GM23248 (cell line): ENCODE results near the gene PLXNB3.

Experiments used
- EZH2 ChIP-seq: fragments of 200-600 bp; sonication (generic); IDR thresholded peaks from 2 replicates; pipeline ENCODE4 v1.6.1; 2018; ENCODE audit warnings: antibody characterized with exemption, mild to moderate bottlenecking; ENCODE audit not compliant: insufficient read depth, poor library complexity, severe bottlenecking
- EZH2phosphoT487 ChIP-seq: fragments of 200-600 bp; sonication (generic); IDR thresholded peaks from 2 replicates; pipeline ENCODE4 v1.6.1; 2018; ENCODE audit warnings: antibody characterized with exemption, moderate library complexity, mild to moderate bottlenecking, low read depth; ENCODE audit not compliant: insufficient read depth

DNA sequence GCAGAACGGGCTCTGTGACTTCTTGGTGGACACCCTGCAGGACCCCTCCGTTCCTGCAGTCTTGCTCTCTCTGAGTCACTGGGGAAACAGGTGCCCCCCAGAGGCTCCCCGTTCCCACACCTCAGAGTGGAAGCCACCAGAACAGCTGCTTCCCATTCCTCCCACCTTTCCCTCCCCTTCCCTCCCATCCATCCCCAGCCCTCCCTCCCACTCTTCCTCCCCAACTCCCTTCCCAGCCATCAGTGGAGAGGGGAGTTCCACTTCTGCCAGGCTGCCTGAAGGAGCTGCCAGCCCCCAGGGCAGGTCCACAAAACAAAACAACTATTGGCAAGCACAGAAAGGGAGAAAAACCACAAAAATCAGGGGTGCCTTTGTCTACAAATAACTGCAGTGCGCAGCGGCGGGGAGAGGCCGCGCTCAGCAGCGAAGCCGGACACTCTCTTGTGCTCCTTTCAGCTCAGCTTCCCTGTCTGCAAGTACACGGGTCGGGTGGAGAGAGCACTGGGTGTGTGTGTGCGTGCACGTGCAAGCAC is 38.5 kb downstream of the PLXNB3 start:
- TF ChIP-seq EZH2 (no peak), EZH2phosphoT487 (no peak)
